OCI-LY7 (cell line): ENCODE measurements around the gene ZNF24.

Experiments used
- CTCF ChIP-seq: fragments of 200-600 bp; sonication (generic); conservative IDR thresholded peaks from 2 replicates; pipeline ENCODE4 v1.5.1; 2014; ENCODE audit warnings: mild to moderate bottlenecking, antibody characterized with exemption, low read length, moderate library complexity, mixed read lengths
- EZH2phosphoT487 ChIP-seq: fragments of 200-600 bp; sonication (generic); IDR thresholded peaks from 2 replicates; pipeline ENCODE4 v1.6.1; 2018; ENCODE audit warnings: low read depth, borderline replicate concordance, mild to moderate bottlenecking, mixed run types, antibody characterized with exemption, low read length, moderate library complexity, mixed read lengths

- TF ChIP-seq CTCF = no peak
- TF ChIP-seq EZH2phosphoT487 = no peak
These were observed 24.4 kb upstream of the ZNF24 start for GRCh38 chr18:35368595-35368994.
